ENCODE measurements around the gene SYT15B. TPM values are rescaled to one million over a fixed set of nuclear protein-coding genes. Genes with fewer than 3 reads are reported as not detected.
"Not testable (repeated sequence)": the region's sequence is repeated elsewhere in the genome, so short reads cannot be mapped to it uniquely, and the experiment has no call there.

SYT15B gene
- polyA plus RNA-seq, 1 donor: 0.77 TPM

- DNase-seq (ENCODE audit: low read depth): not testable (repeated sequence)
These were observed 37.7 kb downstream of the SYT15B start for GRCh38 chr10:47725740-47726139.

- DNase-seq (ENCODE audit: low read depth): not testable (repeated sequence)
These were observed 38.3 kb downstream of the SYT15B start for GRCh38 chr10:47725047-47725446.

DNA sequence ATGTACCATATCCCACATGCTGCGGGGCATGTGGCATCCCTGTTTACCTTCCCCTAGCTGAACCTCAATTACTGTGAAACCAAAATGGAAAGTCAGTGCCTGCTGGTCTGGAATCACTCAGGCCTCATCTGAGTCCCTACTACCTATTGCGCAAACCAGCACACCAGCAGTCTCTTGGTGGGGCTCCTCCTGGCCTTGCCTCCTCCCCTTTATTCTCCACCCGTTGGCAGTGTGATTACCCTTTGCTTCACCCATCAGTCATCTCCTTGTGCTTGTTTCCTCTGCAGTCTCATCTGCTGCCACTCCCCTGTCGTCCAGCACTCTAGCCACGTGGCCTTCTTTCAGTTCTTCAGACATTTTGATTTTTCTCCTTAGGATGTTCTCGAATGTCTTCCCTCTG, 39.3 kb downstream of the SYT15B start:
- not testable (repeated sequence) for DNase-seq (ENCODE audit: low read depth)

- DNase-seq (ENCODE audit: low read depth): not testable (repeated sequence)
These were observed 40.0 kb downstream of the SYT15B start for GRCh38 chr10:47723362-47723761.

GRCh38 chr10:47717011-47717769, 46.2 kb downstream of the SYT15B start:
- not testable (repeated sequence) for DNase-seq (ENCODE audit: low read depth)

Other genes with a start within 250 kb of the SYT15B start
- 20.2 TPM for gene AGAP9, start 240.0 kb downstream of the SYT15B start, polyA plus RNA-seq (ENCODE audit: insufficient read length)
- gene NPY4R2, start 155.1 kb upstream of the SYT15B start, polyA plus RNA-seq (ENCODE audit: insufficient read length): not detected
- not detected for gene FAM25C, start 236.2 kb upstream of the SYT15B start, polyA plus RNA-seq (ENCODE audit: insufficient read length)

Measured in forelimb muscle (tissue), 1 donor.